Neural crest cell (in vitro differentiated cells): ENCODE measurements around the gene PRICKLE4. TPM values are rescaled to one million over a fixed set of nuclear protein-coding genes. Genes with fewer than 3 reads are reported as not detected.

ENCODE experiments used
- DNase-seq: peaks from one replicate; pipeline ENCODE4 v3.0.0; 2021; ENCODE audit warnings: low read depth, mixed read lengths, low spot score
- H3K27ac Mint-ChIP-seq: one replicate; pipeline ENCODE4 v1.8.0; 2021; ENCODE audit warnings: mild to moderate bottlenecking, mixed read lengths; ENCODE audit not compliant: unreplicated experiment
- H3K27me3 Mint-ChIP-seq: 2 replicates; pipeline ENCODE4 v1.8.0; 2021; ENCODE audit warnings: low read depth, mild to moderate bottlenecking, mixed read lengths
- H3K36me3 Mint-ChIP-seq: 2 replicates; pipeline ENCODE4 v1.8.0; 2021; ENCODE audit warnings: low read depth, mild to moderate bottlenecking, mixed read lengths
- H3K4me1 Mint-ChIP-seq: 2 replicates; pipeline ENCODE4 v1.8.0; 2021; ENCODE audit warnings: mixed read lengths
- H3K4me3 Mint-ChIP-seq: one replicate; pipeline ENCODE4 v1.8.0; 2021; ENCODE audit warnings: mild to moderate bottlenecking, mixed read lengths
- H3K9me3 Mint-ChIP-seq: 2 replicates; pipeline ENCODE4 v1.8.0; 2021; ENCODE audit warnings: mixed read lengths
- total RNA-seq: library from RNA; stranded (reverse); gene quantifications from 2 replicates; pipeline ENCODE4 v1.2.1, GENCODE V29; 2021
- TF ChIP-seq, protein P1 (sequence below): fragments of 200-600 bp; sonication (generic); conservative IDR thresholded peaks from 2 replicates; pipeline ENCODE4 v1.5.0; 2021; ENCODE audit warnings: antibody characterized with exemption, mild to moderate bottlenecking

The PRICKLE4 gene
- total RNA-seq, 1 donor from 2014 or later: 4.1 TPM

DNA sequence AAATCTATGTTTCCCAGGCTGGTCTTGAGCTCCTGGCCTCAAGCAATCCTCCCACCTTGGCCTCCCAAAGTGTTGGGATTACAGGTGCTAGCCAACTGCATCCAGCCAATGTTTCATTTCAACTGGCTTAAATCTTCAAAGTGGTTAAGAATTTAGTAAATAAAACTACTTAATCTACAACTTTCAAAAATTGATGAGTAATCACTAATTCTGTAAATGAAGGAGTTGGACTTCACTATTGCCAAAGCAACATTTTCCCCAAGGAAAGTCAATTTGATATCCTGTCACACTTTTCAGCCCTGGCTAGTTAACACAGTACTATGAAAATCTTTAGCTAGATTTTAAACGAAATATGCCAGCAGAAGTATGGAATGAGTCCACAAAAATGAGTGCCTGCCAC is 10.7 kb downstream of the PRICKLE4 start:
- H3K27me3 Mint-ChIP-seq: peaks cover 7% of the 10 kb centered on the region
- DNase-seq: no peak

DNA sequence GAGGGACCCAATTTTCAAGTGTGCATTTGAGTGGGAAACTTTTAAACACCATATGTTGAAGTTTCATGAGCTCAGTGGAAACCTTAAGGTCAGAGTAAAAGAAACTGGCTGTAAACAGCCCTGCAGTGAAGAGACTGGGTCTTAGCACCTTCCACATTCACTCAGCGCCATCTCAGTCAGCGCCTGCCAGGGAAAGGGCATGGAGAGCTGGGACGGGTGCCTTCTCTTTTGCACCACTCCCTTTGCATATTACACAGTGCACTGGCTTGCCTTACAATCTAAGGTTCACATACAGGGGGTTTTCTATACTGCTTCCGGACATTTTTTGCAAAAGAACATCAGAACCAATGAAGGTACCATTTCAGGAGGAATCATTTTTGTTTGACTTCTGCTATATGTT is 11.4 kb downstream of the PRICKLE4 start:
- peak overlapping the region; percentile 25 for H3K4me3 Mint-ChIP-seq
- DNase-seq: no peak
- peaks cover 5% of the 10 kb centered on the region for H3K27me3 Mint-ChIP-seq
- no peak overlapping the region for H3K27ac Mint-ChIP-seq
- TF ChIP-seq, protein P1, sequence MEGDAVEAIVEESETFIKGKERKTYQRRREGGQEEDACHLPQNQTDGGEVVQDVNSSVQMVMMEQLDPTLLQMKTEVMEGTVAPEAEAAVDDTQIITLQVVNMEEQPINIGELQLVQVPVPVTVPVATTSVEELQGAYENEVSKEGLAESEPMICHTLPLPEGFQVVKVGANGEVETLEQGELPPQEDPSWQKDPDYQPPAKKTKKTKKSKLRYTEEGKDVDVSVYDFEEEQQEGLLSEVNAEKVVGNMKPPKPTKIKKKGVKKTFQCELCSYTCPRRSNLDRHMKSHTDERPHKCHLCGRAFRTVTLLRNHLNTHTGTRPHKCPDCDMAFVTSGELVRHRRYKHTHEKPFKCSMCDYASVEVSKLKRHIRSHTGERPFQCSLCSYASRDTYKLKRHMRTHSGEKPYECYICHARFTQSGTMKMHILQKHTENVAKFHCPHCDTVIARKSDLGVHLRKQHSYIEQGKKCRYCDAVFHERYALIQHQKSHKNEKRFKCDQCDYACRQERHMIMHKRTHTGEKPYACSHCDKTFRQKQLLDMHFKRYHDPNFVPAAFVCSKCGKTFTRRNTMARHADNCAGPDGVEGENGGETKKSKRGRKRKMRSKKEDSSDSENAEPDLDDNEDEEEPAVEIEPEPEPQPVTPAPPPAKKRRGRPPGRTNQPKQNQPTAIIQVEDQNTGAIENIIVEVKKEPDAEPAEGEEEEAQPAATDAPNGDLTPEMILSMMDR: no peak
- H3K4me1 Mint-ChIP-seq: peaks cover 12% of the 10 kb centered on the region
- peaks cover 8% of the 10 kb centered on the region for H3K36me3 Mint-ChIP-seq
- H3K9me3 Mint-ChIP-seq: no peaks in the 10 kb centered on the region

More for the DNA sequence above, 10.7 kb downstream of the PRICKLE4 start:
- H3K27ac Mint-ChIP-seq: no peak overlapping the region
- peak overlapping the region; percentile 25 for H3K4me3 Mint-ChIP-seq
- H3K9me3 Mint-ChIP-seq: no peaks in the 10 kb centered on the region
- peaks cover 8% of the 10 kb centered on the region for H3K36me3 Mint-ChIP-seq
- TF ChIP-seq, protein P1: no peak
- H3K4me1 Mint-ChIP-seq: peaks cover 14% of the 10 kb centered on the region

DNA sequence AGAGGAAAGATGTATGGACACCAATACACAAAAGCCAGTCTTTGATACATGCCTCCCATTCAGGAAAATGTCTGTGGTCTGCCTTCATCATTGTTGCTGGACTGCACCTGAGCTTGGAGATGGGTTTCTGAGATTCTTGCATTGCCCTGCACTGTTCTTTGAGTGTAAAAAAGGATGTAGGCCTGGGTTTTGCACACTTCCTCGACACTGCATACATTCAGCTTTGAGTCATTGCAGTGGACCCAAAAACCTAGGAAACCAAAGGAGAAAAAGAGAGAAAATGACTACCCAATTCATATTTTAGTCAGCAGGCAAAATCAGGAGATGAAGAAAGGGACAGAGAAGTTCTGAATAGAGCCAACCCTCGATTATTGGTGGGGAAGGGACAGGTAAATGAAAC is 15.9 kb downstream of the PRICKLE4 start:
- no peak overlapping the region for H3K27ac Mint-ChIP-seq
- H3K4me1 Mint-ChIP-seq: no peaks in the 10 kb centered on the region
- TF ChIP-seq, protein P1: no peak
- H3K36me3 Mint-ChIP-seq: no peaks in the 10 kb centered on the region
- H3K27me3 Mint-ChIP-seq: no peaks in the 10 kb centered on the region
- H3K9me3 Mint-ChIP-seq: no peaks in the 10 kb centered on the region
- DNase-seq: no peak
- no peak overlapping the region for H3K4me3 Mint-ChIP-seq

DNA sequence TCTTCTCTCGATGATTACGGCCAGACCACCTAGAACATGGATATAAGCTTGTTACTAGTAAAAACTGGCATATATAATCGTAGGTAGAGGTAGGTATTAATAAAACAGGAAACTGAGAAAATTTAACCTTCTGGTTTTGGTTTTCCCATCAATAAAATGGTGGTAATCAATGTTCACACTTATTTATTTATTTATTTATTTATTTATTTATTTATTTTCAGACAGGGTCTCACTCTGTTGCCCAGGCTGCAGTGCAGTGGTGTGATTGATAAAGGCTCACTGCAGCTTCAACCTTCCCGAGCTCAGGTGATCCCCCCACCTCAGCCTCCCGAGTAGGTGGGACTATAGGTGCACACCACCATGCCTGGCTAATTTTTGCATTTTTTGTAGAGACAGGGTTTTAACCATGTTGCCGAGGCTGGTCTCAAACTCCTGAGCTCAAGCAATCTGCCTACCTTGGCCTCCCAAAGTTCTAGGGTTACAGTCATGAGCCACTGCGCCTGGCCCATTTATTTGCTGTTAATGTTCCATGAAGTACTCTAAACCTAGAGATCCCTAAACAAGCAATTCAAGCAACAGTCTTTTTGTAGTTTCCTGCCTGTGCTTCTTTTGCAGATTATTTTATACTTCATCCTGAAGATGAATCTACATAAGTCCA is 18.4 kb downstream of the PRICKLE4 start:
- Mint-ChIP-seq H3K36me3 (no peaks in the 10 kb centered on the region), H3K9me3 (no peaks in the 10 kb centered on the region), H3K4me3 (no peak overlapping the region), H3K4me1 (no peaks in the 10 kb centered on the region), H3K27ac (no peak overlapping the region), H3K27me3 (no peaks in the 10 kb centered on the region)
- DNase-seq: no peak
- TF ChIP-seq, protein P1: no peak

DNA sequence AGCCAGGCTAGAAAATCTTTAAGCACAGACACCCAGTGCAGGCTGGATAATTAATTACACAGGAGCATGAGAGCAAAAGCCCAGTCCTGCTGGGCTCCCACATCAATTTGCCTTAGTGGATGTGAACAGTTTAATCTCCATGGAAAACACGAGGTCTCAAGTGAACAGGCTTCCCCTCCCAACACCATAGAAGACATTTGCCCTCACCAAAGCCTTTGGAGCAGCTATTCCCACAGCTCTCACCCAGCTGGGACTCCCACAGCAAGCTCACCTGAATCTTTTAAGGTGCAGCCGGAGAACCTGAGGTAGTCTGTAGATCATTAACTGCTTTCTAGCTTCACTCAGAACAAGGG is 19.0 kb downstream of the PRICKLE4 start:
- TF ChIP-seq, protein P1: no peak
- no peak overlapping the region for H3K4me3 Mint-ChIP-seq
- no peaks in the 10 kb centered on the region for H3K9me3 Mint-ChIP-seq
- H3K27ac Mint-ChIP-seq: no peak overlapping the region
- H3K4me1 Mint-ChIP-seq: no peaks in the 10 kb centered on the region
- no peak for DNase-seq
- no peaks in the 10 kb centered on the region for H3K27me3 Mint-ChIP-seq
- H3K36me3 Mint-ChIP-seq: no peaks in the 10 kb centered on the region
